SH-SY5Y (cell line): ENCODE measurements around the gene SLC16A7.

Experiments used
- GATA2 ChIP-seq: IDR thresholded peaks from 2 replicates; pipeline ENCODE4 v1.6.1; 2011; ENCODE audit warnings: mild to moderate bottlenecking, low read depth, low read length
- GATA3 ChIP-seq: IDR thresholded peaks from 2 replicates; pipeline ENCODE4 v1.6.1; 2011; ENCODE audit warnings: low read depth, mild to moderate bottlenecking, low read length, moderate library complexity

DNA sequence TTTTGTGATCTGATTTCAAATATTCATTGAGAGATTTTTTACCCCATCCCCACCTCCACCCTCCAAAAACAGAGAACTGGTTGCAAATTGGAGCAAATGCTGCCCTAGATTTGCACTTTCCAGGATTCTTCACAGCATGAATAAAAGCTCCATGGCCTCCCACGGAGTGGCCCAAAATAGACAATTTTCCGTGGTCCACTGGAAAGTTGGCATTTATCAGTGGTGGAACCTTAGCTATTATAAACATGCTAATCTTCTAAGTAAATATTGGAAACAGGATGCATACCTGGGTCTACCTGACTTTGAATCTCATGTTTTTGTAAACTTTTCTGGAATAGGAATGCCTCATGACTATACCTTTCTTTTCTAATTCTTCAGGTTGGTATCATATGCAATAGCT is 123.9 kb downstream of the SLC16A7 start:
- TF ChIP-seq GATA2 (no peak), GATA3 (no peak)
